ENCODE measurements around the gene PMEL. TPM values are rescaled to one million over a fixed set of nuclear protein-coding genes. Genes with fewer than 3 reads are reported as not detected.

PMEL gene
- total RNA-seq, 1 experiment from 2014 or later = 5.8 TPM

GRCh38 chr12:55970775-55971174 is 4.9 kb upstream of the PMEL start:
- intact Hi-C loops (cut with micrococcal nuclease) = no loop called here
- Histone ChIP-seq H3K4me3 (replicated peaks in 1 of 2; ENCODE audit: low read depth in 1 of 2, low read length in 2 of 2) (no peak overlapping the region), H3K4me2 (ENCODE audit: low read length) (no peak overlapping the region), H3K36me3 (ENCODE audit: control insufficient read depth in 1 of 2, insufficient read depth in 2 of 2, low read length in 2 of 2) (peaks cover 18 to 33% of the 10 kb centered on the region in 2 experiments; a peak in 3 of 4 replicates), H3K9ac (ENCODE audit: low read length) (no peak overlapping the region), H3K27ac (ENCODE audit: low read depth, low read length) (no peak overlapping the region), H3K4me1 (ENCODE audit: control insufficient read depth in 1 of 2, insufficient read depth in 2 of 2, low read length in 2 of 2) (peaks cover 23 to 45% of the 10 kb centered on the region in 2 experiments), H3K9me3 (ENCODE audit: control insufficient read depth in 1 of 2, insufficient read depth in 1 of 2, low read depth in 1 of 2, low read length in 2 of 2) (no peaks in the 10 kb centered on the region), H3K27me3 (ENCODE audit: insufficient read depth, low read length) (no peaks in the 10 kb centered on the region), H3K9me2 (ENCODE audit: insufficient read depth) (no peaks in the 10 kb centered on the region), H3K79me2 (ENCODE audit: insufficient read depth, low read length) (peaks cover 42% of the 10 kb centered on the region), H2AFZ (ENCODE audit: low read depth, low read length, poor library complexity, severe bottlenecking) (no peak overlapping the region), H4K20me1 (ENCODE audit: insufficient read depth) (no peaks in the 10 kb centered on the region)
- ChIA-PET RAD21 (ENCODE audit: low non-redundant PET in 1 of 2, low total read pairs in 2 of 2, uncharacterized antibody in 2 of 2, unreplicated experiment in 2 of 2) (no interaction called here), POLR2A (no interaction called here), CTCF (no interaction called here)
- no peak for DNase-seq (ENCODE audit: low read depth, low spot score)
- no peak for TF ChIP-seq EZH2 (IDR thresholded peaks at IDR 0.05)
- no peak for TF ChIP-seq SIN3A (IDR thresholded peaks at IDR 0.05; ENCODE audit: low read depth)
- TF ChIP-seq POLR2AphosphoS5 (IDR thresholded peaks at IDR 0.05; ENCODE audit: low read depth, low read length) = no peak
- TF ChIP-seq, protein P1, sequence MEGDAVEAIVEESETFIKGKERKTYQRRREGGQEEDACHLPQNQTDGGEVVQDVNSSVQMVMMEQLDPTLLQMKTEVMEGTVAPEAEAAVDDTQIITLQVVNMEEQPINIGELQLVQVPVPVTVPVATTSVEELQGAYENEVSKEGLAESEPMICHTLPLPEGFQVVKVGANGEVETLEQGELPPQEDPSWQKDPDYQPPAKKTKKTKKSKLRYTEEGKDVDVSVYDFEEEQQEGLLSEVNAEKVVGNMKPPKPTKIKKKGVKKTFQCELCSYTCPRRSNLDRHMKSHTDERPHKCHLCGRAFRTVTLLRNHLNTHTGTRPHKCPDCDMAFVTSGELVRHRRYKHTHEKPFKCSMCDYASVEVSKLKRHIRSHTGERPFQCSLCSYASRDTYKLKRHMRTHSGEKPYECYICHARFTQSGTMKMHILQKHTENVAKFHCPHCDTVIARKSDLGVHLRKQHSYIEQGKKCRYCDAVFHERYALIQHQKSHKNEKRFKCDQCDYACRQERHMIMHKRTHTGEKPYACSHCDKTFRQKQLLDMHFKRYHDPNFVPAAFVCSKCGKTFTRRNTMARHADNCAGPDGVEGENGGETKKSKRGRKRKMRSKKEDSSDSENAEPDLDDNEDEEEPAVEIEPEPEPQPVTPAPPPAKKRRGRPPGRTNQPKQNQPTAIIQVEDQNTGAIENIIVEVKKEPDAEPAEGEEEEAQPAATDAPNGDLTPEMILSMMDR (IDR thresholded peaks at IDR 0.05 in 2 of 3, conservative IDR thresholded peaks at IDR 0.05 in 1 of 3; ENCODE audit: borderline replicate concordance in 1 of 3, insufficient read depth in 1 of 3, low read depth in 2 of 3, low read length in 2 of 3) = no peak
- no peak for TF ChIP-seq FOSL1 (IDR thresholded peaks at IDR 0.05; ENCODE audit: low read depth)
- TF ChIP-seq CBX3 (IDR thresholded peaks at IDR 0.05; ENCODE audit: low read depth) = no peak
- TF ChIP-seq ZNF274 (IDR thresholded peaks at IDR 0.05; ENCODE audit: low read depth, low read length) = no peak
- no peak for TF ChIP-seq REST (IDR thresholded peaks at IDR 0.05; ENCODE audit: low read depth)
- TF ChIP-seq, protein P2, sequence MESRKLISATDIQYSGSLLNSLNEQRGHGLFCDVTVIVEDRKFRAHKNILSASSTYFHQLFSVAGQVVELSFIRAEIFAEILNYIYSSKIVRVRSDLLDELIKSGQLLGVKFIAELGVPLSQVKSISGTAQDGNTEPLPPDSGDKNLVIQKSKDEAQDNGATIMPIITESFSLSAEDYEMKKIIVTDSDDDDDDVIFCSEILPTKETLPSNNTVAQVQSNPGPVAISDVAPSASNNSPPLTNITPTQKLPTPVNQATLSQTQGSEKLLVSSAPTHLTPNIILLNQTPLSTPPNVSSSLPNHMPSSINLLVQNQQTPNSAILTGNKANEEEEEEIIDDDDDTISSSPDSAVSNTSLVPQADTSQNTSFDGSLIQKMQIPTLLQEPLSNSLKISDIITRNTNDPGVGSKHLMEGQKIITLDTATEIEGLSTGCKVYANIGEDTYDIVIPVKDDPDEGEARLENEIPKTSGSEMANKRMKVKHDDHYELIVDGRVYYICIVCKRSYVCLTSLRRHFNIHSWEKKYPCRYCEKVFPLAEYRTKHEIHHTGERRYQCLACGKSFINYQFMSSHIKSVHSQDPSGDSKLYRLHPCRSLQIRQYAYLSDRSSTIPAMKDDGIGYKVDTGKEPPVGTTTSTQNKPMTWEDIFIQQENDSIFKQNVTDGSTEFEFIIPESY (IDR thresholded peaks at IDR 0.05; ENCODE audit: extremely low read depth, insufficient replicate concordance, low read length) = no peak
- no peak for TF ChIP-seq MAX (IDR thresholded peaks at IDR 0.05)
- TF ChIP-seq SRF (IDR thresholded peaks at IDR 0.05; ENCODE audit: low read depth) = no peak
- TF ChIP-seq RAD21 (IDR thresholded peaks at IDR 0.05; ENCODE audit: low read depth) = no peak
- no peak for ATAC-seq
- no TSS peak for BruUV-seq (replicated peaks)
